Stimulated activated CD4-positive, alpha-beta T cell treated with anti-CD3 and anti-CD28 coated beads, Interleukin-15, amount 100 ng/mL, for 1 hour (primary cell): ENCODE data around the gene CRLF1.

Experiments
- DNase-seq, 2 donors: peaks; one replicate each; pipeline ENCODE4 v3.0.0-alpha.2; 2020; ENCODE audit warnings: low read depth in 1 of 2, low spot score in 1 of 2

Gene CRLF1

GRCh38 chr19:18558604-18559003 lies 48.0 kb downstream of the CRLF1 start:
- DNase-seq, result no peak

- DNase-seq, result no peak
These were observed 48.4 kb downstream of the CRLF1 start for GRCh38 chr19:18558202-18558555.

GRCh38 chr19:18557411-18558201 lies 49.0 kb downstream of the CRLF1 start, which contains the start of gene KXD1:
KXD1 (plus strand) TSS chr19:18557870; CDS start chr19:18562057, 4,187 bp downstream.
- DNase-seq, result peak; percentile 90 to 94

- no peak for DNase-seq
These were observed 55.0 kb downstream of the CRLF1 start for GRCh38 chr19:18551631-18552030.

- peak; percentile 27 to 50 for DNase-seq
These were observed 62.7 kb downstream of the CRLF1 start for GRCh38 chr19:18543814-18544475.
